Suprapubic skin (tissue), 4 donors: ENCODE data around the gene ZCCHC8.

Experiments used
- CTCF ChIP-seq, 2 donors: fragments of 200-600 bp in 1 of 2; fragments of 450-650 bp in 1 of 2; sonication (generic) in 1 of 2; IDR thresholded peaks; one replicate each; pipeline ENCODE4 v1.5.1; 2016 to 2019; ENCODE audit warnings: antibody characterized with exemption in 2 of 2, mild to moderate bottlenecking in 1 of 2, moderate library complexity in 1 of 2
- POLR2A ChIP-seq, 2 donors: fragments of 450-650 bp; IDR thresholded peaks; one replicate each; pipeline ENCODE4 v1.6.1; 2017; ENCODE audit warnings: antibody characterized with exemption in 2 of 2, mild to moderate bottlenecking in 2 of 2, moderate library complexity in 2 of 2
- POLR2AphosphoS5 ChIP-seq, 3 donors: sonication (generic); formaldehyde crosslinking; IDR thresholded peaks; one replicate each; pipeline ENCODE4 v1.6.1; 2017; ENCODE audit warnings: antibody characterized with exemption in 3 of 3

DNA sequence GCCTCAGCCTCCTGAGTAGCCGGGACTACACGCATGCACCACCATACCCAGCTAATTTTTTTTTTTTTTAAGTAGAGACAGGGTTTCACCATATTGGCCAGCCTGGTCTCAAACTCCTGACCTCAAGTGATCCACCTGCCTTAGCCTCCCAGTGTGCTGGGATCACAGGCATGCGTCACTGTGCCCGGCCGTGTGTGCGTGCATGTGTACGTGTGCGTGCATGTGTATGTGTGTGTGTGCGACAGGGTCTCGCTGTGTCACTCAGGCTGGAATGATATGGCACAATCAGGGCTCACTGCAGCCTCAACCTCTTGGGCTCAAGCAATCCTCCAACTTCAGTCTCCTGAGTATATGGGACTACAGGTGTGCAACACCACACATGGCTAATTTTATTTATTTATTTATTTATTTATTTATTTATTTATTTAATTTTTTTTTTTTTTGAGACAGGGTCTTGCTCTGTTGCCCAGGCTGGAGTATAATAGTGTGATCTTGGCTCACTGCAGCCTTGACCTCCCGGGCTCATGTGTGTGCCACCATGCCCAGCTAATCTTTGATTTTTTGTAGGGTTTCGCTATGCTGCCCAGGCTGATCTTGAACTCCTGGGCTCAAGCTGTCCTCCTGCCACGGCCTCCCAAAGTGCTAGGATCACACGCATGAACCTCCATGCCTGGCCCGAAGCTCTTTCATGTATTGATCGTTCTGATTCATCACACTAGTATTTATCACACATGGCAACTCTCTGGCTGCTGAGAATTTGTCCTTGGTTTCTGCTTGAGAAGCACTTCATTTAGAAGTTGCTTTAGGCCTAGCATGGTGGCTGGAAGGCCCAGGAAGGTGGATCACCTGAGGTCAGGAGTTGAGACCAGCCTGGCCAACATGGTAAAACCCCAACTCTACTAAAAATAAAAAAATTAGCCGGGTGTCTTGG is 42.4 kb downstream of the ZCCHC8 start:
- TF ChIP-seq CTCF (IDR thresholded peaks at IDR 0.05): no peak
- no peak for TF ChIP-seq POLR2A (IDR thresholded peaks at IDR 0.05)
- no peak for TF ChIP-seq POLR2AphosphoS5 (IDR thresholded peaks at IDR 0.05)
